ENCODE measurements around the gene ZNF683. TPM values are rescaled to one million over a fixed set of nuclear protein-coding genes. Genes with fewer than 3 reads are reported as not detected.

The ZNF683 gene
- total and polyA plus RNA-seq, 10 of the 15 experiments (the other 5 are each of a cell fraction or from before 2014, with no cell fraction given) = not detected

- TF ChIP-seq TCF7 (IDR thresholded peaks at IDR 0.05; ENCODE audit: borderline replicate concordance) (no peak), SMAD1 (IDR thresholded peaks at IDR 0.05; ENCODE audit: low read depth, partially characterized antibody) (peak; percentile 37), CEBPZ (IDR thresholded peaks at IDR 0.05; ENCODE audit: low read depth, low read length) (no peak), CHD4 (IDR thresholded peaks at IDR 0.05) (no peak), USF1 (IDR thresholded peaks at IDR 0.05; ENCODE audit: borderline replicate concordance, extremely low read length, insufficient read depth, low read depth, low read length) (no peak), RAD51 (IDR thresholded peaks at IDR 0.05) (no peak), TBL1XR1 (IDR thresholded peaks at IDR 0.05; ENCODE audit: low read depth, low read length) (no peak), BCLAF1 (IDR thresholded peaks at IDR 0.05) (no peak), PRDM15 (CRISPR knock-in tag; IDR thresholded peaks at IDR 0.05) (no peak), SMARCA5 (IDR thresholded peaks at IDR 0.05) (0 out of 2 replicates have a peak, but pooled peaks have one; percentile 53), BMI1 (IDR thresholded peaks at IDR 0.05; ENCODE audit: borderline replicate concordance) (no peak), EP300 (IDR thresholded peaks at IDR 0.05; ENCODE audit: borderline replicate concordance in 1 of 2, control insufficient read depth in 1 of 2, low read depth in 2 of 2, low read length in 2 of 2) (no peak), CREM (IDR thresholded peaks at IDR 0.05; ENCODE audit: low read depth) (0 out of 2 replicates have a peak, but pooled peaks have one; percentile 9), ZBTB33 (IDR thresholded peaks at IDR 0.05) (no peak)
Measured at GRCh38 chr1:26317612-26318337, 54.8 kb downstream of the ZNF683 start, which contains the start of gene CD52 (continued).
